ENCODE measurements around the gene HOGA1.

- TF ChIP-seq POLR2AphosphoS5 (IDR thresholded peaks at IDR 0.05; ENCODE audit: insufficient read depth in 1 of 2, low read depth in 1 of 2) (no peak), CTCF (IDR thresholded peaks at IDR 0.05) (no peak), POLR2A (IDR thresholded peaks at IDR 0.05) (no peak)
These were observed 9.2 kb downstream of the HOGA1 start for GRCh38 chr10:97593421-97593820.
